SU-DHL-6 (cell line): ENCODE data around the gene SDR42E1.

Experiments used
- H2AFZ ChIP-seq: fragments of 200-600 bp; sonication (generic); 2 replicates; pipeline ENCODE4 v1.6.1; 2014; ENCODE audit warnings: low read depth, mild to moderate bottlenecking, moderate library complexity, mixed read lengths, antibody characterized with exemption, low read length; ENCODE audit not compliant: severe bottlenecking
- H3F3A ChIP-seq: fragments of 200-600 bp; shearing (Covaris generic); 2 replicates; pipeline ENCODE4 v1.6.0; 2016; ENCODE audit warnings: antibody characterized with exemption, mild to moderate bottlenecking; ENCODE audit not compliant: insufficient read depth
- H3K27ac ChIP-seq: fragments of 200-600 bp; sonication (generic); 2 replicates; pipeline ENCODE4 v1.5.1; 2016; ENCODE audit warnings: low read depth, mild to moderate bottlenecking, low read length, moderate library complexity, mixed read lengths
- H3K27me3 ChIP-seq: fragments of 200-600 bp; sonication (generic), shearing (Covaris generic); 2 replicates; pipeline ENCODE4 v1.6.0; 2014; ENCODE audit warnings: mild to moderate bottlenecking, low read length
- H3K36me3 ChIP-seq: fragments of 200-600 bp; sonication (generic); 2 replicates; pipeline ENCODE4 v1.6.1; 2014; ENCODE audit warnings: mild to moderate bottlenecking, low read length, mixed read lengths
- H3K4me2 ChIP-seq: fragments of 300-600, 200-600 bp; shearing (Covaris generic), sonication (generic); 2 replicates; pipeline ENCODE4 v1.6.0; 2014; ENCODE audit warnings: low read length, low read depth, mild to moderate bottlenecking; ENCODE audit not compliant: poor library complexity, severe bottlenecking
- H3K4me3 ChIP-seq: fragments of 200-600 bp; sonication (generic); 2 replicates; pipeline ENCODE4 v1.5.1; 2014; ENCODE audit warnings: antibody characterized with exemption, low read length, mild to moderate bottlenecking, mixed read lengths; ENCODE audit not compliant: insufficient read depth, poor library complexity, severe bottlenecking
- H3K79me2 ChIP-seq: fragments of 200-600 bp; sonication (generic); 2 replicates; pipeline ENCODE4 v1.6.1; 2014; ENCODE audit warnings: mild to moderate bottlenecking, low read length, moderate library complexity; ENCODE audit not compliant: insufficient read depth
- H3K9ac ChIP-seq: fragments of 200-600 bp; sonication (generic); 2 replicates; pipeline ENCODE4 v1.7.0; 2014; ENCODE audit warnings: mild to moderate bottlenecking, low read length
- H3K9me2 ChIP-seq: fragments of 200-600 bp; sonication (generic); replicated peaks from 2 replicates; pipeline ENCODE4 v1.6.1; 2014; ENCODE audit warnings: low read length; ENCODE audit not compliant: insufficient read depth
- H3K9me3 ChIP-seq: fragments of 200-600 bp; sonication (generic); 2 replicates; pipeline ENCODE4 v1.6.1; 2014; ENCODE audit warnings: low read length, mixed read lengths; ENCODE audit not compliant: insufficient read depth
- H4K20me1 ChIP-seq: fragments of 200-600 bp; sonication (generic); 2 replicates; pipeline ENCODE4 v1.6.1; 2014; ENCODE audit warnings: low read depth, mild to moderate bottlenecking, antibody characterized with exemption, low read length, moderate library complexity, mixed read lengths
- EZH2phosphoT487 ChIP-seq: fragments of 200-600 bp; sonication (generic), shearing (Covaris generic); conservative IDR thresholded peaks from 2 replicates; pipeline ENCODE4 v1.6.1; 2018; ENCODE audit warnings: mild to moderate bottlenecking, antibody characterized with exemption, low read length, moderate library complexity, mixed read lengths
- TF ChIP-seq, protein P1 (sequence below): fragments of 200-600 bp; sonication (generic); IDR thresholded peaks from one replicate; pipeline ENCODE4 v1.5.1; 2017; ENCODE audit warnings: antibody characterized with exemption, mild to moderate bottlenecking, low read length, moderate library complexity; ENCODE audit not compliant: insufficient read depth, poor library complexity, severe bottlenecking

Gene SDR42E1

DNA sequence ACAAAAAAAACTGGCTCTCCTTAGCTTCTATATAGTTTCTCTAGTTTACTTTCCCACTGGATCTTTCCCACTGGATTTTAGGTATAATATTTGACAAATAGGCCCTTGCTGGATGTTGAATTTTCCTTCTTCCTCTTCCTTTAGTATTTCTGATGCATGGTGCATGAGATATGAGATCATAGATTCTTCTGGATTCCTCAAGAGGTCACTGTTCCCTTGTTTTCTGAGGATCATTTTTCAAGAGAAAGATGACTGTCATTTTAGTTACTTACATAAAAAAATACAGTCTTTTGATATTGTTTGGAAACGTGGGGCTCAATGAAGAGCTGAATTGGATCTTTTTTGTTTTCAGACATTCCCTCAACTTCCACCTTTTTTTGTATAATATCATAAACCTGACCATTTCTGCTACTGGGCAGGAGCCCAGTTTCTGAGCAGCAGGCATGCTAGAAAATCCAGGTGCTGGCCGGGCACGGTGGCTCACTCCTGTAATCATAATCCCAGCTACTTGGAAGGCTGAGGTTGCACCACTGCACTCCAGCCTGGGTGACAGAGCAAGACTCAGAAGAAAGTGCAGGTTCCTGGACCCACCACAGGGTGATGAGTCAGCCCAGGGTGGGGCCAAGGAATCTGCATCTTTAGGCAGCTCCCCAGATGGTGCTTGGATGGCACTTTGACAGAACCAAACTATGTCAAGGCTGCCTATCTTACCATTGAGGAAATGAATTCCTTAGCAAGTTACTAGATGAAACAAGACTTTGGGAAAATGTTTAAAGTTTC lies 70.3 kb downstream of the SDR42E1 start:
- no peaks in the 10 kb centered on the region for H3K79me2 ChIP-seq
- H3F3A ChIP-seq = no peaks in the 10 kb centered on the region
- H3K36me3 ChIP-seq = peaks cover 75% of the 10 kb centered on the region
- no peak overlapping the region for H3K27ac ChIP-seq
- no peaks in the 10 kb centered on the region for H4K20me1 ChIP-seq
- no peaks in the 10 kb centered on the region for H3K9me3 ChIP-seq
- TF ChIP-seq EZH2phosphoT487 = no peak
- TF ChIP-seq, protein P1, sequence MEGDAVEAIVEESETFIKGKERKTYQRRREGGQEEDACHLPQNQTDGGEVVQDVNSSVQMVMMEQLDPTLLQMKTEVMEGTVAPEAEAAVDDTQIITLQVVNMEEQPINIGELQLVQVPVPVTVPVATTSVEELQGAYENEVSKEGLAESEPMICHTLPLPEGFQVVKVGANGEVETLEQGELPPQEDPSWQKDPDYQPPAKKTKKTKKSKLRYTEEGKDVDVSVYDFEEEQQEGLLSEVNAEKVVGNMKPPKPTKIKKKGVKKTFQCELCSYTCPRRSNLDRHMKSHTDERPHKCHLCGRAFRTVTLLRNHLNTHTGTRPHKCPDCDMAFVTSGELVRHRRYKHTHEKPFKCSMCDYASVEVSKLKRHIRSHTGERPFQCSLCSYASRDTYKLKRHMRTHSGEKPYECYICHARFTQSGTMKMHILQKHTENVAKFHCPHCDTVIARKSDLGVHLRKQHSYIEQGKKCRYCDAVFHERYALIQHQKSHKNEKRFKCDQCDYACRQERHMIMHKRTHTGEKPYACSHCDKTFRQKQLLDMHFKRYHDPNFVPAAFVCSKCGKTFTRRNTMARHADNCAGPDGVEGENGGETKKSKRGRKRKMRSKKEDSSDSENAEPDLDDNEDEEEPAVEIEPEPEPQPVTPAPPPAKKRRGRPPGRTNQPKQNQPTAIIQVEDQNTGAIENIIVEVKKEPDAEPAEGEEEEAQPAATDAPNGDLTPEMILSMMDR = no peak
- H2AFZ ChIP-seq = no peak overlapping the region
- no peak overlapping the region for H3K9ac ChIP-seq
- H3K9me2 ChIP-seq = no peaks in the 10 kb centered on the region
- H3K4me2 ChIP-seq = no peak overlapping the region
- no peaks in the 10 kb centered on the region for H3K27me3 ChIP-seq
- H3K4me3 ChIP-seq = no peak overlapping the region

DNA sequence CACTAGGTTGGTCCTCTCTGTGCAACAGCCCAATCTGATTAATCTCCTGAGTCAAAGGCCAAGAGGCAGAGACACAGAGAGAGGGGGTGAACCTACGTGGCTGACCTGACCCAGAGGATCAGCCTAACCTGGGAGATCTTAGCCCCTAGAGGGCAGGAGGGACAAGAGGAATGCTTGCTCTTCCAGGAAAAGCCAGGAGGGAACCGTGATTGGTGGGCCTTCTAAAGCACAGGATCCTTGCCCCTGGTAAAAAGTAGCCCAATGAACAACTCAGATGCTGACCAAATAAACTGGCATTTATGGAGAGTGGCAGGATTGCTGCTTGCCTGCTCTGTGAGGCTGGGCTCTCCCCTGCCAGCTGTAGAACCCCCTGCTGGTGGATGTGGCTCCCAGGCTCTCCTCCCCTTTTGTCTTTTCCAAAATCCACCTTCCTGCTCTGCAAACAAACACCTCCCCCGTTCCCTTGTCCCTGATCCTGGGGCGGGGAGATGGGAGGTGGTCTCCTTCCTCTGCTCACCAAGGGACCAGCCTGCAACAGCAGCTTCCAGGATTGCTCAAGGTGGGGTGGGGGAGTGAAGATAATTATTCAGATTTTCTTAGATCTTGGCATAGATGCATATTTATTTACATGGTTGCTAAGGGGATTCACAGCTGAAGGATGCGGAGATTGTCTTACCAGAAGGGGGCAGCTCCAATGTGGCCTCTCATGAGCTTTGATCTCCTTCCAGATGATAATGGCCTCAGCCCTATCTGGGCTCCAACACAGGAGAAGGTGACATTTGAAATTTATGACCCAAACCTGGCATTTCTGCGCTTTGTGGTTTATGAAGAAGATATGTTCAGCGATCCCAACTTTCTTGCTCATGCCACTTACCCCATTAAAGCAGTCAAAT lies 71.9 kb downstream of the SDR42E1 start:
- Histone ChIP-seq H3K27ac (no peak overlapping the region), H3K27me3 (no peaks in the 10 kb centered on the region), H2AFZ (no peak overlapping the region), H3K9me3 (no peaks in the 10 kb centered on the region), H3K9me2 (no peaks in the 10 kb centered on the region), H3F3A (no peaks in the 10 kb centered on the region), H3K9ac (no peak overlapping the region), H3K79me2 (no peaks in the 10 kb centered on the region), H3K4me2 (no peak overlapping the region), H3K4me3 (no peak overlapping the region), H3K36me3 (peaks cover 67% of the 10 kb centered on the region), H4K20me1 (no peaks in the 10 kb centered on the region)
- TF ChIP-seq EZH2phosphoT487 = no peak
- TF ChIP-seq, protein P1 = no peak
